Ovary (tissue), 3 donors: ENCODE results near the gene TP73.

Experiments
- EP300 ChIP-seq: sonication (generic); formaldehyde crosslinking; IDR thresholded peaks from one replicate; pipeline ENCODE4 v1.6.1; 2017; ENCODE audit warnings: antibody characterized with exemption
- POLR2A ChIP-seq: fragments of 450-650 bp; IDR thresholded peaks from one replicate; pipeline ENCODE4 v1.6.1; 2017; ENCODE audit warnings: antibody characterized with exemption, mild to moderate bottlenecking, moderate library complexity
- TF ChIP-seq, protein P1 (sequence below), 3 donors: fragments of 450-650 bp in 2 of 3; fragments of 200-600 bp in 1 of 3; IDR thresholded peaks; one replicate each; pipeline versions ENCODE4 v1.5.1 to v1.8.0; 2016 to 2022; ENCODE audit warnings: antibody characterized with exemption in 3 of 3, mild to moderate bottlenecking in 1 of 3
- donor health status: DM: no; HTN: no; CAD: no.

DNA sequence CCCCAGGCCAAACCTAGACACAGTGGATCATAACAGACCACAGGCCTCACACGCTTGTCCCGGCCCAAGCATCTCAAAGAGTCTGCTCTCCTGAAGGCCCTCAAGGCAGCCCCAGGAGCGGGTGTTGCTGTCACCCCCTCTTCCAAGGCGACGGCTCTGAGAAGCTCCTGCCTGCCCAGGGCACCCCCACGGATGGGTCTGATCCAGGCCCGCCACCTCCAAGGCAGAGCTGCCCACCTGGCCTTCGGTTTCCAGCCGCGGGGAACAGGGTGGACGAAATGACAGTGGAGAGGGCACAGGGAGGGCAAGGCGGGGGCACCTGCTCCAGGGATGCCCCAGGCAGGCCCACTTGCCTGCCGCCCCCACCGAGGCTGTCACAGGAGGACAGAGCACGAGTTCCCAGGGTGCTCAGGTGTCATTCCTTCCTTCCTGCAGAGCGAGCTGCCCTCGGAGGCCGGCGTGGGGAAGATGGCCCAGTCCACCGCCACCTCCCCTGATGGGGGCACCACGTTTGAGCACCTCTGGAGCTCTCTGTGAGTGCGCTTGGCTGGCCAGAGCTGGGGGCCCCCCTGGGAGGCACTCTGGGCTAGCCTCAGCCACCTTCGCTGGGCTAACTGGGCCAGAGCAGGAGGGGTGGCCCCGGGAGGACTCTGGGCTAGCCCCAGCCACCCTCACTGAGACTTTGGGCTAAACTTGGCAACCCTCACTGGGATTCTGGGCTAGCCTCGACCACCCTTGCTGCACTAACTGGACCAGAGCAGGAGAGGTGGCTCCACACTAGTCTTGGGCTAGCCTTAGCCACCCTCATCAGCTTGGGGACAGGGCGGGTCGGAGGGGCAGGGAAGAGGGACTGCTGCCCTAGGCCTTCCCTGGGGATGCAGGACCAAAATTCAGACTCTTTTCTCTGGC lies 29.8 kb downstream of the TP73 start:
- TF ChIP-seq, protein P1, sequence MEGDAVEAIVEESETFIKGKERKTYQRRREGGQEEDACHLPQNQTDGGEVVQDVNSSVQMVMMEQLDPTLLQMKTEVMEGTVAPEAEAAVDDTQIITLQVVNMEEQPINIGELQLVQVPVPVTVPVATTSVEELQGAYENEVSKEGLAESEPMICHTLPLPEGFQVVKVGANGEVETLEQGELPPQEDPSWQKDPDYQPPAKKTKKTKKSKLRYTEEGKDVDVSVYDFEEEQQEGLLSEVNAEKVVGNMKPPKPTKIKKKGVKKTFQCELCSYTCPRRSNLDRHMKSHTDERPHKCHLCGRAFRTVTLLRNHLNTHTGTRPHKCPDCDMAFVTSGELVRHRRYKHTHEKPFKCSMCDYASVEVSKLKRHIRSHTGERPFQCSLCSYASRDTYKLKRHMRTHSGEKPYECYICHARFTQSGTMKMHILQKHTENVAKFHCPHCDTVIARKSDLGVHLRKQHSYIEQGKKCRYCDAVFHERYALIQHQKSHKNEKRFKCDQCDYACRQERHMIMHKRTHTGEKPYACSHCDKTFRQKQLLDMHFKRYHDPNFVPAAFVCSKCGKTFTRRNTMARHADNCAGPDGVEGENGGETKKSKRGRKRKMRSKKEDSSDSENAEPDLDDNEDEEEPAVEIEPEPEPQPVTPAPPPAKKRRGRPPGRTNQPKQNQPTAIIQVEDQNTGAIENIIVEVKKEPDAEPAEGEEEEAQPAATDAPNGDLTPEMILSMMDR (IDR thresholded peaks at IDR 0.05), result no peak
- no peak for TF ChIP-seq POLR2A
- no peak for TF ChIP-seq EP300
